H9 (cell line): ENCODE results near the gene SLC24A3. TPM values are rescaled to one million over a fixed set of nuclear protein-coding genes. Genes with fewer than 3 reads are reported as not detected.

ENCODE experiments used
- DNase-seq: peaks from one replicate; pipeline ENCODE4 v3.0.0-alpha.2; 2017
- H2AFZ ChIP-seq: one replicate; pipeline ENCODE4 v1.6.1; 2013; ENCODE audit warnings: mild to moderate bottlenecking, low read length, control low read depth, moderate library complexity
- H2AK5ac ChIP-seq: 2 replicates; pipeline ENCODE4 v1.6.1; 2013; ENCODE audit warnings: low read length, control low read depth, mixed read lengths; ENCODE audit not compliant: insufficient read length
- H2BK120ac ChIP-seq: one replicate; pipeline ENCODE4 v1.6.1; 2013; ENCODE audit warnings: low read depth, mild to moderate bottlenecking, low read length, control low read depth, inconsistent platforms; ENCODE audit not compliant: poor library complexity, severe bottlenecking
- H2BK12ac ChIP-seq: 2 replicates; pipeline ENCODE4 v1.6.1; 2013; ENCODE audit warnings: low read length, control low read depth, mixed read lengths, low read depth; ENCODE audit not compliant: insufficient read length
- H2BK15ac ChIP-seq: 2 replicates; pipeline ENCODE4 v1.6.1; 2013; ENCODE audit warnings: low read depth, low read length, control low read depth
- H2BK20ac ChIP-seq: one replicate; pipeline ENCODE4 v1.6.1; 2013; ENCODE audit warnings: low read depth, mild to moderate bottlenecking, low read length, control low read depth, inconsistent platforms; ENCODE audit not compliant: poor library complexity, severe bottlenecking
- H2BK5ac ChIP-seq: 2 replicates; pipeline ENCODE4 v1.6.1; 2013; ENCODE audit warnings: low read length, control low read depth, mixed read lengths; ENCODE audit not compliant: insufficient read length
- H3K14ac ChIP-seq: 2 replicates; pipeline ENCODE4 v1.6.1; 2013; ENCODE audit warnings: low read length, control low read depth; ENCODE audit not compliant: insufficient read depth
- H3K18ac ChIP-seq: 2 replicates; pipeline ENCODE4 v1.6.1; 2013; ENCODE audit warnings: low read depth, mild to moderate bottlenecking, mixed read lengths, low read length, control low read depth; ENCODE audit not compliant: insufficient read length
- H3K23ac ChIP-seq: 2 replicates; pipeline ENCODE4 v1.6.1; 2013; ENCODE audit warnings: low read length, control low read depth, mixed read lengths, low read depth; ENCODE audit not compliant: insufficient read length
- H3K23me2 ChIP-seq: 2 replicates; pipeline ENCODE4 v1.6.1; 2013; ENCODE audit warnings: low read depth, mild to moderate bottlenecking, mixed read lengths, low read length, control low read depth; ENCODE audit not compliant: insufficient read length, poor library complexity, severe bottlenecking
- H3K27ac ChIP-seq: 2 replicates; pipeline ENCODE4 v1.5.1; 2013; ENCODE audit warnings: low read length, control low read depth, mixed read lengths, low read depth; ENCODE audit not compliant: insufficient read length
- H3K27me3 ChIP-seq: 2 replicates; pipeline ENCODE4 v1.6.1; 2013; ENCODE audit warnings: low read length, control low read depth, inconsistent platforms; ENCODE audit not compliant: insufficient read depth
- H3K4ac ChIP-seq: 2 replicates; pipeline ENCODE4 v1.6.1; 2013; ENCODE audit warnings: low read depth, mild to moderate bottlenecking, control low read depth, inconsistent platforms, low read length, moderate library complexity
- H3K4me1 ChIP-seq: 2 replicates; pipeline ENCODE4 v1.6.1; 2013; ENCODE audit warnings: low read length, control low read depth, inconsistent platforms; ENCODE audit not compliant: insufficient read depth
- H3K4me2 ChIP-seq: 2 replicates; pipeline ENCODE4 v1.6.1; 2013; ENCODE audit warnings: low read length, control low read depth, mixed read lengths; ENCODE audit not compliant: insufficient read length, insufficient read depth
- H3K56ac ChIP-seq: 2 replicates; pipeline ENCODE4 v1.6.1; 2013; ENCODE audit warnings: low read depth, mild to moderate bottlenecking, mixed read lengths, low read length, control low read depth; ENCODE audit not compliant: insufficient read length
- H3K79me1 ChIP-seq: 2 replicates; pipeline ENCODE4 v1.6.1; 2013; ENCODE audit warnings: low read depth, mild to moderate bottlenecking, moderate library complexity, low read length, control low read depth, inconsistent platforms; ENCODE audit not compliant: insufficient read depth, poor library complexity, severe bottlenecking
- H3K79me2 ChIP-seq: 2 replicates; pipeline ENCODE4 v1.6.1; 2013; ENCODE audit warnings: low read length, control low read depth, inconsistent platforms; ENCODE audit not compliant: insufficient read depth
- H3K9ac ChIP-seq: 2 replicates; pipeline ENCODE4 v1.6.1; 2013; ENCODE audit warnings: low read length, control low read depth, mixed read lengths; ENCODE audit not compliant: insufficient read length; ENCODE audit errors: extremely low read depth
- H3K9me3 ChIP-seq: one replicate; pipeline ENCODE4 v1.6.1; 2013; ENCODE audit warnings: low read depth, low read length, inconsistent platforms; ENCODE audit not compliant: control insufficient read depth
- H3T11ph ChIP-seq: one replicate; pipeline ENCODE4 v1.6.1; 2013; ENCODE audit warnings: mild to moderate bottlenecking, low read length, control low read depth, inconsistent platforms
- H4K20me1 ChIP-seq: one replicate; pipeline ENCODE4 v1.6.1; 2013; ENCODE audit not compliant: control insufficient read depth, insufficient read length, insufficient read depth
- H4K5ac ChIP-seq: 2 replicates; pipeline ENCODE4 v1.6.1; 2013; ENCODE audit warnings: low read depth, mild to moderate bottlenecking, mixed read lengths, low read length, control low read depth; ENCODE audit not compliant: insufficient read length
- H4K8ac ChIP-seq: replicated peaks from 2 replicates; pipeline ENCODE4 v1.6.1; 2013; ENCODE audit warnings: low read length, control low read depth, mixed read lengths, low read depth; ENCODE audit not compliant: insufficient read length
- H4K91ac ChIP-seq: 2 replicates; pipeline ENCODE4 v1.6.1; 2013; ENCODE audit warnings: low read depth, mild to moderate bottlenecking, moderate library complexity, mixed read lengths, low read length, control low read depth; ENCODE audit not compliant: insufficient read length
- H3K27ac Mint-ChIP-seq, 3 experiments: 2 replicates in 2 of 3; 3 replicates in 1 of 3; pipeline ENCODE4 v1.8.0; 2020 to 2021; ENCODE audit warnings: mixed read lengths in 3 of 3, mild to moderate bottlenecking in 1 of 3, moderate library complexity in 1 of 3
- H3K27me3 Mint-ChIP-seq: 2 replicates; pipeline ENCODE4 v1.8.0; 2021; ENCODE audit warnings: low read depth, mild to moderate bottlenecking, moderate library complexity, mixed read lengths
- H3K36me3 Mint-ChIP-seq, 3 experiments: 2 replicates in 2 of 3; 3 replicates in 1 of 3; pipeline ENCODE4 v1.8.0; 2020 to 2021; ENCODE audit warnings: low read depth in 3 of 3, mixed read lengths in 3 of 3; ENCODE audit not compliant: insufficient read depth in 1 of 3
- H3K4me1 Mint-ChIP-seq, 2 experiments: 2 replicates each; pipeline ENCODE4 v1.8.0; 2020; ENCODE audit warnings: mixed read lengths in 2 of 2
- H3K4me3 Mint-ChIP-seq, 2 experiments: 2 replicates in 1 of 2; 3 replicates in 1 of 2; pipeline ENCODE4 v1.8.0; 2020 to 2021; ENCODE audit warnings: mild to moderate bottlenecking in 2 of 2, mixed read lengths in 2 of 2, moderate library complexity in 1 of 2
- H3K9me3 Mint-ChIP-seq, 2 experiments: 2 replicates in 1 of 2; 3 replicates in 1 of 2; pipeline ENCODE4 v1.8.0; 2020; ENCODE audit warnings: mild to moderate bottlenecking in 2 of 2, mixed read lengths in 2 of 2, moderate library complexity in 1 of 2
- WGBS: extraction: QIAGEN DNeasy Blood & Tissue Kit; methylation state at CpG from one replicate; pipeline ENCODE4 v1.1.7; 2013; ENCODE audit warnings: missing lambda C conversion rate, low lambda C conversion rate, mixed read lengths; ENCODE audit not compliant: insufficient read length; ENCODE audit errors: extremely low coverage; 5-methylcytosine and 5-hydroxymethylcytosine counted together
- total RNA-seq: library from RNA; stranded (reverse); gene quantifications from 2 replicates; pipeline ENCODE4 v1.2.1, GENCODE V29; 2021
- TF ChIP-seq, protein P1 (sequence below): fragments of 200-600 bp; sonication (generic); conservative IDR thresholded peaks from 3 replicates; pipeline ENCODE4 v1.8.0; 2021; ENCODE audit warnings: antibody characterized with exemption, mild to moderate bottlenecking

Gene SLC24A3
- total RNA-seq, 1 experiment from 2014 or later = 0.83 TPM

DNA sequence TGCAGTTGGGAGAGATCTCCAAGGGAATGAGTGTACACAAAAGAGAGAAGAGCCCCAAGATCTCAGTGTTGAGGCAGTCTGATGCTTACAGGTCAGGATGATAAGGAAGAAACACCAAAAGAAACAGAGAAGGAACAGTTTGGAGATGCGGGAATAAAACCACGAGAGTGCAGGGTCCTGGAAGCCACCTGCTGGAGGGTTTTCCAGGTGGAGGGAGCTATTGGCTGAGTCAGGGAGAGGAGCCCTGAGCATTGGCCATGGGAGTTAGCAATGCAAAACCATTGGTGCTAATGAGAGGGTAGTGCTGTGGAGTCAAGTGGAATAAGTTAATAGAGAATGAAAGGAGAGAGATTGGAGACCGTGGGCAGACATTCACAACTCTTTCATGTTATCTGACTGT is 506.4 kb downstream of the SLC24A3 start:
- no CpG with 5 or more reads among the region's 3 CpGs for WGBS

More for the DNA sequence above, 506.4 kb downstream of the SLC24A3 start:
- H3K14ac ChIP-seq = no peak overlapping the region
- H2BK5ac ChIP-seq = no peak overlapping the region
- H3T11ph ChIP-seq = no peak overlapping the region
- H2AFZ ChIP-seq = no peak overlapping the region
- H3K4me2 ChIP-seq = no peak overlapping the region
- DNase-seq = no peak
- no peaks in the 10 kb centered on the region for H3K27me3 ChIP-seq
- no peak overlapping the region for H3K27ac ChIP-seq
- H3K4me1 ChIP-seq = no peaks in the 10 kb centered on the region
- TF ChIP-seq, protein P1, sequence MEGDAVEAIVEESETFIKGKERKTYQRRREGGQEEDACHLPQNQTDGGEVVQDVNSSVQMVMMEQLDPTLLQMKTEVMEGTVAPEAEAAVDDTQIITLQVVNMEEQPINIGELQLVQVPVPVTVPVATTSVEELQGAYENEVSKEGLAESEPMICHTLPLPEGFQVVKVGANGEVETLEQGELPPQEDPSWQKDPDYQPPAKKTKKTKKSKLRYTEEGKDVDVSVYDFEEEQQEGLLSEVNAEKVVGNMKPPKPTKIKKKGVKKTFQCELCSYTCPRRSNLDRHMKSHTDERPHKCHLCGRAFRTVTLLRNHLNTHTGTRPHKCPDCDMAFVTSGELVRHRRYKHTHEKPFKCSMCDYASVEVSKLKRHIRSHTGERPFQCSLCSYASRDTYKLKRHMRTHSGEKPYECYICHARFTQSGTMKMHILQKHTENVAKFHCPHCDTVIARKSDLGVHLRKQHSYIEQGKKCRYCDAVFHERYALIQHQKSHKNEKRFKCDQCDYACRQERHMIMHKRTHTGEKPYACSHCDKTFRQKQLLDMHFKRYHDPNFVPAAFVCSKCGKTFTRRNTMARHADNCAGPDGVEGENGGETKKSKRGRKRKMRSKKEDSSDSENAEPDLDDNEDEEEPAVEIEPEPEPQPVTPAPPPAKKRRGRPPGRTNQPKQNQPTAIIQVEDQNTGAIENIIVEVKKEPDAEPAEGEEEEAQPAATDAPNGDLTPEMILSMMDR = no peak
- no peak overlapping the region for H3K4me3 Mint-ChIP-seq
- peaks cover 9% of the 10 kb centered on the region for H3K27me3 Mint-ChIP-seq
- H4K91ac ChIP-seq = no peak overlapping the region
- no peaks in the 10 kb centered on the region for H4K20me1 ChIP-seq
- peaks cover 12% of the 10 kb centered on the region for H3K9me3 ChIP-seq
- peaks cover 10 to 21% of the 10 kb centered on the region in 2 experiments; a peak in 4 of 5 replicates for H3K9me3 Mint-ChIP-seq
- H3K4ac ChIP-seq = no peak overlapping the region
- no peaks in the 10 kb centered on the region for H3K4me1 Mint-ChIP-seq
- H2BK15ac ChIP-seq = no peak overlapping the region
- no peaks in the 10 kb centered on the region; the same call in 1 of the 2 replicates for H3K79me2 ChIP-seq
- H3K9ac ChIP-seq = no peak overlapping the region
- H4K8ac ChIP-seq = no peak overlapping the region
- H4K5ac ChIP-seq = no peak overlapping the region
- no peak overlapping the region for H2BK120ac ChIP-seq
- no peak overlapping the region for H3K18ac ChIP-seq
- no peak overlapping the region for H2BK12ac ChIP-seq
- H3K56ac ChIP-seq = no peak overlapping the region
- no peak overlapping the region for H2BK20ac ChIP-seq
- no peak overlapping the region for H3K23ac ChIP-seq
- no peaks in the 10 kb centered on the region for H3K23me2 ChIP-seq
- H3K27ac Mint-ChIP-seq = no peak overlapping the region
- H2AK5ac ChIP-seq = no peak overlapping the region
- peaks cover 2 to 6% (median 6%) of the 10 kb centered on the region in 3 experiments; a peak in 2 of 7 replicates for H3K36me3 Mint-ChIP-seq
- no peaks in the 10 kb centered on the region for H3K79me1 ChIP-seq
